ENCODE data around the gene CA5A. TPM values are rescaled to one million over a fixed set of nuclear protein-coding genes. Genes with fewer than 3 reads are reported as not detected.
"Not testable (repeated sequence)": the region's sequence is repeated elsewhere in the genome, so short reads cannot be mapped to it uniquely, and the experiment has no call there.

Gene CA5A
- not detected in 2 replicates for total RNA-seq (2022)
- percentile 2 among the genes with signal in this experiment for Bru-seq, nascent RNA
- percentile 2 among the genes with signal in this experiment for BruChase-seq, experiment 1, labeled RNA remaining after a 6-hour chase
- percentile 5 among the genes with signal in this experiment for BruChase-seq, experiment 2, labeled RNA remaining after a 2-hour chase
- long read RNA-seq, result 0 reads

GRCh38 chr16:87936375-87937230 lies at the start of gene CA5A:
TSS of gene CA5A (minus strand) at chr16:87936529. CDS start at chr16:87936450, 79 bp downstream.
- no peak for TF ChIP-seq CTCF (IDR thresholded peaks at IDR 0.05; ENCODE audit: unreplicated experiment)
- H3K9me3 Mint-ChIP-seq (ENCODE audit: low read depth, unreplicated experiment), result peaks cover 5% of the 10 kb centered on the region
- H3K4me3 Mint-ChIP-seq (ENCODE audit: low read depth, unreplicated experiment), result no peak within 1 kb of the TSS
- H3K27ac Mint-ChIP-seq (ENCODE audit: unreplicated experiment), result no peak within 1 kb of the TSS
- no peaks in the 10 kb centered on the region for H3K4me1 Mint-ChIP-seq (ENCODE audit: low read depth, unreplicated experiment)
- no peak for DNase-seq
- no peaks in the 10 kb centered on the region for H3K27me3 Mint-ChIP-seq (ENCODE audit: unreplicated experiment)
- H3K36me3 Mint-ChIP-seq (ENCODE audit: insufficient read depth, unreplicated experiment), result no peaks in the 10 kb centered on the region
- no TSS peak for BruUV-seq (replicated peaks)
- intact Hi-C loops (cut with micrococcal nuclease; ENCODE audit: unreplicated experiment), result no loop called here
- CTCF ChIA-PET, result no interaction called here

GRCh38 chr16:87985493-87985892 lies 49.2 kb upstream of the CA5A start:
- CTCF ChIA-PET, result interaction anchor here (1.1 kb wide), 1 partner anchor 452 kb away, joined by 3 read pairs; no protein-coding TSS in a partner anchor
- H3K4me1 Mint-ChIP-seq (ENCODE audit: low read depth, unreplicated experiment); DNase-seq; intact Hi-C loops (cut with micrococcal nuclease; ENCODE audit: unreplicated experiment); H3K9me3 Mint-ChIP-seq (ENCODE audit: low read depth, unreplicated experiment); H3K36me3 Mint-ChIP-seq (ENCODE audit: insufficient read depth, unreplicated experiment); BruUV-seq (replicated peaks); H3K27ac Mint-ChIP-seq (ENCODE audit: unreplicated experiment); H3K4me3 Mint-ChIP-seq (ENCODE audit: low read depth, unreplicated experiment); H3K27me3 Mint-ChIP-seq (ENCODE audit: unreplicated experiment): not testable (repeated sequence)

DNA sequence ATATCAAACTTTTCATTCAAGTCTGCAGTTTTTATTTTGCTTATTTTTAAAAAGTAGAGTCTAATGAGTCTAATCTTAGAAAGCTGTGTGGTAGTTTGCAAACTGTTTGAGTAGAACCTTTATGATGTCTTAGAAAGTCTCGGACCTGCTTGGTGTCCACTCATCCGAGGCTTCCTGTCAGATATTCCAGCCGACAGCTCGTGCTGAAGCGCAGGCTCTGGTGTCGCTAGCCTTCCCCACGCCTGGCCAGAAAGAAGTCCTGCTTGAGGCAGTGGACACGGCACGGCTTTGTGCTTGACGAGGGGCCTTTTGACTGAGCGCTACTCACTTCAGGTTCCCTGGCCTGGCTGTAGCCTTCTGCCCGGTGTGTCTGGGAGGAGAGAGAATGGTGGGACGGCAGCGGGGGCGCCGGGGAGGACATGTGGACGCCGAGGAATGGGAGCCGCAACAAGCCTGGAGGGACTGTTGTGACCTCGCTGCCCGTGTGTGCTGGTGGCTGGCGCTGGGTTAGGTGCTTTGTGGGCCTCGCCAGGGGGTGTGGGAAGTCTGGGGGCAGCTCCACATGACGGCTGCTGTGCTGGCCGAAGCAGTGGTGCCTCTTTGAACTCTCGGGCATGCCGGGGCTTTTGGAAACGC lies 48.4 kb upstream of the CA5A start:
- CTCF ChIA-PET, result interaction anchor here (1.1 kb wide), 1 partner anchor 453 kb away, joined by 3 read pairs; no protein-coding TSS in a partner anchor
- no peaks in the 10 kb centered on the region for H3K4me1 Mint-ChIP-seq (ENCODE audit: low read depth, unreplicated experiment)
- no peak overlapping the region for H3K4me3 Mint-ChIP-seq (ENCODE audit: low read depth, unreplicated experiment)
- DNase-seq, result no peak
- no peak overlapping the region for H3K27ac Mint-ChIP-seq (ENCODE audit: unreplicated experiment)
- intact Hi-C loops (cut with micrococcal nuclease; ENCODE audit: unreplicated experiment), result no loop called here
- H3K36me3 Mint-ChIP-seq (ENCODE audit: insufficient read depth, unreplicated experiment), result no peaks in the 10 kb centered on the region
- H3K27me3 Mint-ChIP-seq (ENCODE audit: unreplicated experiment), result no peaks in the 10 kb centered on the region
- no peak for TF ChIP-seq CTCF (IDR thresholded peaks at IDR 0.05; ENCODE audit: unreplicated experiment)
- no peaks in the 10 kb centered on the region for H3K9me3 Mint-ChIP-seq (ENCODE audit: low read depth, unreplicated experiment)
- BruUV-seq (replicated peaks), result no TSS peak

- CTCF ChIA-PET; intact Hi-C loops (cut with micrococcal nuclease; ENCODE audit: unreplicated experiment); H3K36me3 Mint-ChIP-seq (ENCODE audit: insufficient read depth, unreplicated experiment); H3K27ac Mint-ChIP-seq (ENCODE audit: unreplicated experiment); H3K9me3 Mint-ChIP-seq (ENCODE audit: low read depth, unreplicated experiment); H3K27me3 Mint-ChIP-seq (ENCODE audit: unreplicated experiment); H3K4me1 Mint-ChIP-seq (ENCODE audit: low read depth, unreplicated experiment); H3K4me3 Mint-ChIP-seq (ENCODE audit: low read depth, unreplicated experiment); DNase-seq; BruUV-seq (replicated peaks): not testable (repeated sequence)
Measured at GRCh38 chr16:87984180-87984579, 47.9 kb upstream of the CA5A start.

- intact Hi-C loops (cut with micrococcal nuclease; ENCODE audit: unreplicated experiment); DNase-seq; CTCF ChIA-PET; BruUV-seq (replicated peaks); H3K36me3 Mint-ChIP-seq (ENCODE audit: insufficient read depth, unreplicated experiment); H3K27ac Mint-ChIP-seq (ENCODE audit: unreplicated experiment); H3K27me3 Mint-ChIP-seq (ENCODE audit: unreplicated experiment); H3K4me1 Mint-ChIP-seq (ENCODE audit: low read depth, unreplicated experiment); H3K4me3 Mint-ChIP-seq (ENCODE audit: low read depth, unreplicated experiment); H3K9me3 Mint-ChIP-seq (ENCODE audit: low read depth, unreplicated experiment): not testable (repeated sequence)
Measured at GRCh38 chr16:87983737-87984097, 47.4 kb upstream of the CA5A start.

DNA sequence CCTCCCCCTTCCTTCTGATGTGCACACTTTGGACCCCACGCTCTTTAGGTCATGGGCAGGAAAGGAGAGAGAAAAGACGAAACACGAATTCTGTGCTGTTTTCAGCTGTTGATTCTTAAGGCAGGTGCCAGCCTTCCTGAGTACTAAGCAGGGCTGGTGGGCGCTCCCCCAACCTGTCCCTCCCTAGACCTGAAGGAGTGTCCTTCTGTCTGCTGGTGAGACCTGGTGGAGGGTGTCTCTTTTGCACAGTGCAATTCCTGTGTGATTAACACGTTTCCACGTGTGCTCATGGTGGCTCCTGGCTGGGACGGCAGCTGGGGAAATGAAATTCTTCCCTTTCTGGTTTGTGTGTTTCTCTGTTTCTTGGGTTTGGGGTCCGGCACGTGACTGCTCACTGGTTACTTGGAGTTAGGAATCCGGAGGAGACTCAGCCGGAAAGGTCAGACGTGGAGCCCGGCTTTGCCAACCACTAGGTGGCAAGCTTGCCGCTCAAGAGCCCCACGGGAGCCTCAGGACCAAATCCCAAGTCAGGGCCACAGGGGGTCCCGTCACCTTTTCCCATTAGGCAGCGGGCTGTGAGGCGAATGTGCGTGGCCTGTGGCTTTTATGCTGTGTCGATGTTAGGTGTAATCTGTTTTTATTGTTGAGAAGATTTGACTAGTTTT lies 46.9 kb upstream of the CA5A start:
- CTCF ChIA-PET, result interaction anchor here (0.6 kb wide), 1 partner anchor 24 kb away, joined by 3 read pairs; no protein-coding TSS in a partner anchor
- DNase-seq; BruUV-seq (replicated peaks); H3K4me3 Mint-ChIP-seq (ENCODE audit: low read depth, unreplicated experiment); H3K4me1 Mint-ChIP-seq (ENCODE audit: low read depth, unreplicated experiment); H3K9me3 Mint-ChIP-seq (ENCODE audit: low read depth, unreplicated experiment); H3K27me3 Mint-ChIP-seq (ENCODE audit: unreplicated experiment); H3K27ac Mint-ChIP-seq (ENCODE audit: unreplicated experiment); H3K36me3 Mint-ChIP-seq (ENCODE audit: insufficient read depth, unreplicated experiment); intact Hi-C loops (cut with micrococcal nuclease; ENCODE audit: unreplicated experiment): not testable (repeated sequence)
